Measurements from ENCODE around the gene PGR.

DNA sequence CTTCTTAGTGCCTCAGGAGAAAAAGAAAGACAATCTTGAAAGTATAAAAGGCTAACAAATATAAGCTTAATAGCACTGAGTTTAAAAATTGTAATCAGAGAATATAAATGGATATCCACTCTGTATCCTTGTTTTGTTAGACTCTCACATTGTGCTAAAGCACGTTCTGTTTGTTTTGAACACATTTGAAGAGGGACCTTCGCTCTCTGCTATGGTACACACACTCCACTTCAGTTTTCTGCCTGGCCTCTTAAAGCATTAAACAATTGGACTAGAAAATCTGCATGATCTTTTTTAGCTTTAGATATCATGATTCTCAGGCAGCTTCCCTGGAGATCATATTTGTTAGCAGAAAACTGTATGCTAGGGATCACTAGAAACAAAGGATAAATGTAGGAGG, 40.3 kb upstream of the PGR start:
- TF ChIP-seq, protein P1, sequence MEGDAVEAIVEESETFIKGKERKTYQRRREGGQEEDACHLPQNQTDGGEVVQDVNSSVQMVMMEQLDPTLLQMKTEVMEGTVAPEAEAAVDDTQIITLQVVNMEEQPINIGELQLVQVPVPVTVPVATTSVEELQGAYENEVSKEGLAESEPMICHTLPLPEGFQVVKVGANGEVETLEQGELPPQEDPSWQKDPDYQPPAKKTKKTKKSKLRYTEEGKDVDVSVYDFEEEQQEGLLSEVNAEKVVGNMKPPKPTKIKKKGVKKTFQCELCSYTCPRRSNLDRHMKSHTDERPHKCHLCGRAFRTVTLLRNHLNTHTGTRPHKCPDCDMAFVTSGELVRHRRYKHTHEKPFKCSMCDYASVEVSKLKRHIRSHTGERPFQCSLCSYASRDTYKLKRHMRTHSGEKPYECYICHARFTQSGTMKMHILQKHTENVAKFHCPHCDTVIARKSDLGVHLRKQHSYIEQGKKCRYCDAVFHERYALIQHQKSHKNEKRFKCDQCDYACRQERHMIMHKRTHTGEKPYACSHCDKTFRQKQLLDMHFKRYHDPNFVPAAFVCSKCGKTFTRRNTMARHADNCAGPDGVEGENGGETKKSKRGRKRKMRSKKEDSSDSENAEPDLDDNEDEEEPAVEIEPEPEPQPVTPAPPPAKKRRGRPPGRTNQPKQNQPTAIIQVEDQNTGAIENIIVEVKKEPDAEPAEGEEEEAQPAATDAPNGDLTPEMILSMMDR (conservative IDR thresholded peaks at IDR 0.05; ENCODE audit: low read depth, low read length) = no peak
- no peak for TF ChIP-seq EZH2 (IDR thresholded peaks at IDR 0.05; ENCODE audit: borderline replicate concordance, low read depth, low read length, poor library complexity, severe bottlenecking)
